Neutrophil (primary cell): Measurements from ENCODE around the gene TMC8.
A peak's percentile ranks its signal among the peaks of the same experiment; 100 is the strongest.

Experiments used
- H3K27ac ChIP-seq: fragments of 200-600 bp; sonication (generic); 2 replicates; pipeline ENCODE4 v1.5.1; 2016; ENCODE audit warnings: mild to moderate bottlenecking, moderate library complexity
- H3K27me3 ChIP-seq: fragments of 200-600 bp; sonication (generic); 2 replicates; pipeline ENCODE4 v1.6.0; 2016; ENCODE audit warnings: mild to moderate bottlenecking
- H3K36me3 ChIP-seq: fragments of 200-600 bp; sonication (generic); 2 replicates; pipeline ENCODE4 v1.5.1; 2017
- H3K4me1 ChIP-seq, 2 experiments: fragments of 200-600 bp in 1 of 2; sonication (generic) in 1 of 2; 1 replicate in 1 of 2; 2 replicates in 1 of 2; pipeline versions ENCODE4 v1.5.1 to v1.6.1; 2013 to 2016; ENCODE audit warnings: low read depth in 1 of 2, low read length in 1 of 2, mild to moderate bottlenecking in 1 of 2, moderate library complexity in 1 of 2; ENCODE audit not compliant: control insufficient read depth in 1 of 2, insufficient read depth in 1 of 2
- H3K4me3 ChIP-seq, 2 experiments: fragments of 200-600 bp in 1 of 2; sonication (generic) in 1 of 2; 1 replicate in 1 of 2; 2 replicates in 1 of 2; pipeline ENCODE4 v1.5.1; 2013 to 2016; ENCODE audit warnings: low read depth in 1 of 2, low read length in 1 of 2, mild to moderate bottlenecking in 1 of 2, moderate library complexity in 1 of 2
- H3K9me3 ChIP-seq: fragments of 200-600 bp; sonication (generic); 2 replicates; pipeline ENCODE4 v1.5.1; 2016
- TF ChIP-seq, protein P1 (sequence below): fragments of 200-600 bp; sonication (generic); IDR thresholded peaks from 2 replicates; pipeline ENCODE4 v1.5.1; 2016; ENCODE audit warnings: antibody characterized with exemption

The TMC8 gene

DNA sequence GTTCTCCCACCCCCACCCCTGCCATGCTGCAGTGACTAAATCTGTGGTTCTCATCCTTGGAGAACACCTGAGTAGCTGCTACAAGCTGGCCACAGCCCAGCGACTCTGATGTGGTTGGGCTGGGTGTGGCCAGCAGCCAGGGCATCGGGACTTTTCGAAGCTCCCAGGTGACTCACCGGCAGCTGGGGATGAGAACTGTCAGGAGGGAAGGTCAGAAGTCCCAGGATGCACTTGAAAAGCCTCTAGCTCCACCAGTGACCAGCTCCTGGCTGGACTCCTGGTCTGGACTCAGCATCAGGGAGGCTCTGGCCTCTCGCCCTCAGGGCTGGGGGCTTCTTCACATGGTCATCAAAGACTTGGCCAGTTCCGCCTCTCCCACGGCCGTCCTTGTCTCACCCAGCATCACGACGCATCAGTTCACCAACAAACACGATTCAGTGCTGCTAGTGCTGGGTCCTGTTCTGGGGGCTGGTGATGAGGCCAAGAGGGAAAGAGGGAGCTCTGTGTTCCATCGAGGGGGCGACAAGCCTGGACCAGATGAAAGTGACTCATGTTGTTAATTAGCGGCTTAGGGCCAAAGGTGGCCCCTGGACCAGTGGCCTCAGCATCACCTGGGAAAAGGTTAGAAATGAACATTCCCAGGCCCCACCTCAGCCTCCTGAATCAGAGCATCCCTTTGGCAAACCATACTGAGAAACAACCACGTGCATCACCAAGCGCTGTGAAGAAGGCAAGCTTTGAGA is 11.7 kb downstream of the TMC8 start:
- H3K4me3 ChIP-seq, result no peak overlapping the region
- TF ChIP-seq, protein P1, sequence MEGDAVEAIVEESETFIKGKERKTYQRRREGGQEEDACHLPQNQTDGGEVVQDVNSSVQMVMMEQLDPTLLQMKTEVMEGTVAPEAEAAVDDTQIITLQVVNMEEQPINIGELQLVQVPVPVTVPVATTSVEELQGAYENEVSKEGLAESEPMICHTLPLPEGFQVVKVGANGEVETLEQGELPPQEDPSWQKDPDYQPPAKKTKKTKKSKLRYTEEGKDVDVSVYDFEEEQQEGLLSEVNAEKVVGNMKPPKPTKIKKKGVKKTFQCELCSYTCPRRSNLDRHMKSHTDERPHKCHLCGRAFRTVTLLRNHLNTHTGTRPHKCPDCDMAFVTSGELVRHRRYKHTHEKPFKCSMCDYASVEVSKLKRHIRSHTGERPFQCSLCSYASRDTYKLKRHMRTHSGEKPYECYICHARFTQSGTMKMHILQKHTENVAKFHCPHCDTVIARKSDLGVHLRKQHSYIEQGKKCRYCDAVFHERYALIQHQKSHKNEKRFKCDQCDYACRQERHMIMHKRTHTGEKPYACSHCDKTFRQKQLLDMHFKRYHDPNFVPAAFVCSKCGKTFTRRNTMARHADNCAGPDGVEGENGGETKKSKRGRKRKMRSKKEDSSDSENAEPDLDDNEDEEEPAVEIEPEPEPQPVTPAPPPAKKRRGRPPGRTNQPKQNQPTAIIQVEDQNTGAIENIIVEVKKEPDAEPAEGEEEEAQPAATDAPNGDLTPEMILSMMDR, result no peak
- H3K4me1 ChIP-seq, result peaks cover 82 to 83% of the 10 kb centered on the region in 2 experiments
- H3K36me3 ChIP-seq, result peaks cover 30% of the 10 kb centered on the region
- no peaks in the 10 kb centered on the region for H3K9me3 ChIP-seq
- H3K27ac ChIP-seq, result peak overlapping the region; percentile 81
- no peaks in the 10 kb centered on the region for H3K27me3 ChIP-seq

DNA sequence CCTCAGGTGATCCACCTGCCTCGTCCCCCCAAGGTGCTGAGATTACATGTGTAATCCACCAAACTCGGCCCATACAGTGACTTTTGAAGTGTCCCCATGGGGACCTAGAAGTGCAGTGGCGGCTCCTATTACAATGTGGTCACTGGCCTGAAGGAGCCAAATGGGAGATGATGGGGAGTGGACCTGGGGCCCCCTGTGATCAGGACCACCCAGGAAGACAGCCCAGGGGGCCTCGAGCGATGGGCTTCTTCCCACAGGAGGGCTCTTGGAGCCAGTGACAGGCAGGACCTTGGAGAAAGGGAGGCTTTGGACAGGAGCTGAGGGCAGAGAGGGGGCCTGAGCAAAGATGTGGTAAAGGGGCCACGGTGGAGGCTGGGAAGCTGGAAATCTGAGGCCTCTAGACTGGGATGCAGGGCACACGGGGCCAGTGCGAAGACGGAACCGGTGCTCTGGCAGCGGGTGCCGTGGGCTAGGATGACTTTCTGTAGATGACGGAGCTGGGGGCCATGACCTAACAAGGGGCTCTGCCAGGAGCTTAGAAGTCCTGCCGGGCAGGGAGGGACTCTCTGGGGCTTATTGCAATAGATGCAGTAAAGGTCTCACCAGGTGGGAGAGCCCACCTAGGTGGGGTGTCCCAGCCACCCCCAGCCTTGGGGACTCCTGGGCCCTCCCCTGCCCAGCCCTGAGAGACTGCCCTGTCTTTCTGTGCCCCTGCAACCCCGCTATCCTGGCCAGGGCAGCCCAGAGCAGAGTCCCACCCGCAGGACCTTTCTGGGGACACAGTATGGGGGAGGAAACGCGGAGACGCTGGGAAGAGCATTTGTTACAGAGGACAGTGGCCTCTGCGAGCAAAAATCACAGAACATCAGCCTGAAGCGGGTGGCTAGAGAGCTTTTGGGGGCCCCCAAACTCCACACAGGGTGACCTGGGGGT is 12.9 kb downstream of the TMC8 start:
- H3K4me3 ChIP-seq, result no peak overlapping the region
- no peaks in the 10 kb centered on the region for H3K27me3 ChIP-seq
- H3K27ac ChIP-seq, result peak overlapping the region; percentile 71
- H3K9me3 ChIP-seq, result no peaks in the 10 kb centered on the region
- peaks cover 82 to 83% of the 10 kb centered on the region in 2 experiments for H3K4me1 ChIP-seq
- H3K36me3 ChIP-seq, result peaks cover 26% of the 10 kb centered on the region
- TF ChIP-seq, protein P1, result no peak

DNA sequence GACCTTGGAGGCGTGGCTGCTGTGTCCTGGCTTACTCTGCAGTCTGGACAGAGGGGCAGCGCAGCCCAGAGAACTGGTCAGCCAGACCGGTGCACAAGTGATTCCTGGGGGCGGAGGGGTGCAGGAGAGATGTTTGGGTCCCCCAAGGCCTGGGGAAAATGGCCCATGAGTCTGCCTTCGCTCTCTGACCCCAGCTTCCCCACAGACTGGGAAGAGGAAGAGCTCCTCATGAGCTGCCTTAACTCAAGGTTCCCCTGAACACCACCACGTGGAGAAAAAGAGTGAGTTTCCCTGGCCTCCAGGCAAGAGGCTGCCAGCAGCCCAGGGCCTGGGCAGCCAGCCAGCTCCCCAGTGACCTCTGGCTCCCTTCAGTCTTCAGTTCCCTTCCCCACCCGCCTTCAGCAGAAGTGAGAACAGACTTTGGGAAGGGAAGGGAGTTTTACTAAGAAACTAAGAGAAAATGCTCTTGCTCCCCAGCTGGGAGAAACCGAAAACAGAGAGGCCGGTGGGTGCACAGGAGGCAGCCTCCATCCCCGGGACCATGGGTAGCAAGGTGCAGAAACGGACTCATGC is 13.7 kb downstream of the TMC8 start:
- Histone ChIP-seq H3K4me1 (peaks cover 77 to 81% of the 10 kb centered on the region in 2 experiments), H3K27ac (peak overlapping the region; percentile 71), H3K36me3 (peaks cover 21% of the 10 kb centered on the region), H3K27me3 (no peaks in the 10 kb centered on the region), H3K4me3 (no peak overlapping the region), H3K9me3 (no peaks in the 10 kb centered on the region)
- TF ChIP-seq, protein P1, result no peak

DNA sequence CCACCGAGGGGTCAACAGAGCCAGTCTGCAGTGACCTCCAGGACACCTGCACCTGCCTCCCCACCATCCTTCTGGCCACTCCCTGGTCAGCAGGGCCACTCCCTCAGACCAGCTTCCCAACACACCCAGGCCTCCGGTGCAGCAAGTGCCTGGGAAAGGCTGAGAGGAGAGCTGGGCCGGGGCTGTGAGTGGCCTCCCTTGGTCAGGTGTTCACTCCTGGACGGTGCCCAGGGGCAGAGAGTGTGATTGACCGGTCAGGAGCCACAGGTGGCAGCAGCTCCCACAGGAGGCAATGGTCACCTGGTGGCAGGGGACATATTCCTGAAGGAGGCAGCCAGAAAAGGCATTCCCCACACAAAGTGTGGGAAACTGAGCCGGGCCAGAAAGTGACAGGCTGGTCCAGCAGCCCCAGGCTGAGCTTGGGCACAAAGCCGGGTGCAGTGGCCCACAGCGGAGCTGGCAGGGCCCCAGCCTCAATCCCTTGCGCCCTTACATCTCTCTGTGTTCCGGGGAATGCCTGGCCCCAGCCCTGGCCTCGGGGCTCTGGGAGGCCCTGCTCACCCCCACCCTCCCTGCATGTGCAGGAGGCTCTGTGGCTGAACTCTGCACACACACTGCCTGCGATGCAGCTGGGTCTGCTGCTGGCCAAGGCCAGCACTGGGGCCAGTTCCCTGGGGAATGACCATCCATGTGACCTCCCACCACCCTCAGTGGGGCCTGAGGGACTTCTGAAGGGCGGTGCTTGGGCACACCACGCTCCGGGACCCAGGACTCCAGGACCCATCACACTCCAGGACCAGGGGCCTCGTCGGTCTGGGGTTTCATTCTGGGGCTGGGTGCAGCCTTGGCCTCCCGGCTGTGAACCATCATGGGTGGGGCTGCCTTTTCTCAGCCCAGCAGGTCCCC is 14.4 kb downstream of the TMC8 start:
- Histone ChIP-seq H3K9me3 (no peaks in the 10 kb centered on the region), H3K4me3 (no peak overlapping the region), H3K27ac (peak overlapping the region; percentile 71), H3K4me1 (peaks cover 70 to 73% of the 10 kb centered on the region in 2 experiments), H3K27me3 (no peaks in the 10 kb centered on the region), H3K36me3 (peaks cover 21% of the 10 kb centered on the region)
- TF ChIP-seq, protein P1, result no peak

DNA sequence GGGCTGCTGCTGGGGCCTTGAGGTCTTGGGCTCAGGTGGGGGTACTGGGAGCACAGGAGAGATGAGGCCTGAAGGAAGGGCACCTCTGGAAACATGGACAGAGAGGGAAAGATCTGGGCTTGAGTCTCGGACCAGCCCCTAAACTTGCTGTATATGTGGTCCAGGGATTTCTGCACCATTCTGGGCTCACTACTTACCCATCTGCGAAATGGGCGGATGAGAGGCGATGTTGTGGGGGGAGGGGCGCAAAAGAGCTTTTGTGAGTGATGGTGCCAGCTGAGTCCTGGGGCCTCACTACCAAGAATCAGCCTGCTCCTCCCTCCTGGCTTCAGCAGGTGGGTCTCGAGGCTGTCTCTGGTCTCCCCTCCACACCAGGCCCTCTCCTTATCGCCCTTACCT is 15.9 kb downstream of the TMC8 start:
- H3K4me3 ChIP-seq, result no peak overlapping the region
- no peaks in the 10 kb centered on the region for H3K27me3 ChIP-seq
- H3K4me1 ChIP-seq, result peaks cover 55 to 60% of the 10 kb centered on the region in 2 experiments

More for the DNA sequence above, 15.9 kb downstream of the TMC8 start:
- Histone ChIP-seq H3K36me3 (peaks cover 13% of the 10 kb centered on the region), H3K27ac (peak overlapping the region; percentile 85), H3K9me3 (no peaks in the 10 kb centered on the region)
- TF ChIP-seq, protein P1, result no peak
